Muscle of leg (tissue), 11 donors: Measurements from ENCODE around the gene ABCA1. TPM values are rescaled to one million over a fixed set of nuclear protein-coding genes. Genes with fewer than 3 reads are reported as not detected.
A peak's percentile ranks its signal among the peaks of the same experiment; 100 is the strongest.
"Not testable (repeated sequence)": the region's sequence is repeated elsewhere in the genome, so short reads cannot be mapped to it uniquely, and the experiment has no call there.

ENCODE experiments used
- DNase-seq: peaks from one replicate; pipeline ENCODE4 v3.0.0; 2013
- H3K27ac ChIP-seq: one replicate; pipeline ENCODE4 v1.5.1; 2013; ENCODE audit warnings: mild to moderate bottlenecking, low read length, control low read depth
- H3K27me3 ChIP-seq: one replicate; pipeline ENCODE4 v1.6.1; 2013; ENCODE audit warnings: low read length; ENCODE audit not compliant: control insufficient read depth, insufficient read depth
- H3K36me3 ChIP-seq: one replicate; pipeline ENCODE4 v1.6.1; 2013; ENCODE audit warnings: low read length; ENCODE audit not compliant: control insufficient read depth, insufficient read depth
- H3K4me1 ChIP-seq: one replicate; pipeline ENCODE4 v1.6.1; 2013; ENCODE audit warnings: low read length; ENCODE audit not compliant: control insufficient read depth, insufficient read depth
- H3K4me3 ChIP-seq: one replicate; pipeline ENCODE4 v1.5.1; 2013; ENCODE audit warnings: low read length, control low read depth
- H3K9me3 ChIP-seq: replicated peaks from 2 replicates; pipeline ENCODE4 v1.6.1; 2013; ENCODE audit warnings: low read depth, low read length; ENCODE audit not compliant: control insufficient read depth
- WGBS: methylation state at CpG from one replicate; pipeline ENCODE4 v1.1.5; 2013; ENCODE audit warnings: missing lambda C conversion rate; ENCODE audit not compliant: insufficient coverage; 5-methylcytosine and 5-hydroxymethylcytosine counted together
- polyA plus RNA-seq, 8 donors: library from polyadenylated mRNA; unstranded; fragments of 120-200 nt; gene quantifications; one replicate each; pipeline versions ENCODE4 v1.2.1 to v1.2.3, GENCODE V29; 2013; ENCODE audit warnings: inconsistent platforms in 1 of 8, low replicate concordance in 1 of 8; ENCODE audit not compliant: insufficient read length in 8 of 8, insufficient read depth in 1 of 8
- total RNA-seq: library from RNA; stranded (reverse); fragments of 120-200 nt; gene quantifications from one replicate; pipeline ENCODE4 v1.2.4, GENCODE V29; 2013

ABCA1 gene
- total and polyA plus RNA-seq, 9 donors = 3.4 to 12.1 (median 5.2) TPM

- H3K36me3 ChIP-seq = no peaks in the 10 kb centered on the region
- H3K27me3 ChIP-seq = no peaks in the 10 kb centered on the region
- H3K9me3 ChIP-seq = no peaks in the 10 kb centered on the region
- peak; percentile 55 for DNase-seq
- H3K4me3 ChIP-seq = no peak overlapping the region
- peaks cover 19% of the 10 kb centered on the region for H3K4me1 ChIP-seq
- H3K27ac ChIP-seq = no peak overlapping the region
- 75% methylated on average over 4 of the region's 8 CpGs for WGBS
Observed at GRCh38 chr9:104970271-104970987, 42.5 kb upstream of the ABCA1 start.

GRCh38 chr9:104969116-104969515 lies 41.2 kb upstream of the ABCA1 start:
- 37% methylated on average over 3 of the region's 4 CpGs for WGBS
- Histone ChIP-seq H3K27ac (peak overlapping the region; percentile 92), H3K4me3 (no peak overlapping the region), H3K27me3 (no peaks in the 10 kb centered on the region), H3K36me3 (no peaks in the 10 kb centered on the region), H3K9me3 (no peaks in the 10 kb centered on the region), H3K4me1 (peaks cover 19% of the 10 kb centered on the region)
- DNase-seq = no peak

DNA sequence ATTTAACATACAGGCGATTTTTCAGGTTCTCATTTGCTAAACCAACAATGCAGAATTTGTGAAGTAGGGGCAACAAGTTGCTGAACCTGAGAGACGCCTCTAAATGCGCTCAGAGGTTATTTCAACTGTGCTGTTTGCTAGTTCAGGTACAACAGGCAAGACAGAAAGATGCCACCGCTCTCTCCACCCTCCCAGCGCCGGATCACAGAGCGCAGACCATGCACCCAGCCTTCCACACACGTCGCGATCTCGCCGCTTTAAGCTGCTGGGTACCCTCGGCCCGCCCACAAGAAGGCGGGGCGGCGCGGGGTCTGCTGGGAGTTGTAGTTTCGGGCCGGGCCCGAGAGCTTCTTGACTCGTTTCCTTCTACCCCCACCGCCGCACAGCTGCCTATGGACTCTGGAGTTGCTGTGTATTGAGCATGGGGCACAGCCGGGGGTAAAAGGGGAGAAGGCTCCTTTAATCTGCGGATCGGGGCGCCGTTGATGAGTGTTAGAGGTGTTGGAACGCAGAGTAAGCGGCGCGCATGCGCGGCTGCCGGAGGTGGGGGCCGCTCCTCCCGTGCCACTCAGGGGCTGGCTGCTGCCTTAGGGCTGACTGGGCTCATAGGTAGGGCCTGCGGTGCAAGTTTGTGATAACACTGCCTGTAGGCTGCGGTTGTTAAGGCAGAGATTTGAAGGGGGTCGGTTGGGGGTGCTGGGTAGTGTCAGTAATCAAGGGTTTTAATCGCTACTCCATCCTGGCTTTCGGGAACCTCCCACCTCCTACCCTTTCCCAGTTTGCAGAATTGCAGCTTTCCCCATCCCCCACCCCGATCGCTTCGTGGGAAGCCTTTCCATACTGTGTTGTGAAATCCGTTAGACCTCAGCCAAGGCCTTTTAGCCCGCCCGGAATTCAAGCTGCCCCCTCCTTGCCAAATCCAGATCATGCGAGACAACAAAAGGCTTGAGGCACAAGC lies 40.3 kb upstream of the ABCA1 start:
- WGBS = 1% methylated on average over 26 of the region's 50 CpGs
- Histone ChIP-seq H3K4me1 (peaks cover 19% of the 10 kb centered on the region), H3K27me3 (no peaks in the 10 kb centered on the region), H3K36me3 (no peaks in the 10 kb centered on the region), H3K27ac (peak overlapping the region; percentile 92), H3K4me3 (peak overlapping the region; percentile 97), H3K9me3 (no peaks in the 10 kb centered on the region)
- peak; percentile 93 for DNase-seq

GRCh38 chr9:104963076-104963475 lies 35.1 kb upstream of the ABCA1 start:
- WGBS = 79% methylated on average over 3 of the region's 6 CpGs
- H3K9me3 ChIP-seq = no peaks in the 10 kb centered on the region
- no peaks in the 10 kb centered on the region for H3K36me3 ChIP-seq
- H3K4me1 ChIP-seq = peaks cover 5% of the 10 kb centered on the region
- no peak overlapping the region for H3K27ac ChIP-seq
- DNase-seq = no peak
- H3K4me3 ChIP-seq = no peak overlapping the region
- H3K27me3 ChIP-seq = no peaks in the 10 kb centered on the region

- Histone ChIP-seq H3K4me1 (peaks cover 3% of the 10 kb centered on the region), H3K36me3 (no peaks in the 10 kb centered on the region), H3K4me3 (no peak overlapping the region), H3K9me3 (no peaks in the 10 kb centered on the region), H3K27me3 (no peaks in the 10 kb centered on the region), H3K27ac (no peak overlapping the region)
- no peak for DNase-seq
- WGBS = no CpG with 5 or more reads among the region's 6 CpGs
Observed at GRCh38 chr9:104961701-104962359, 33.9 kb upstream of the ABCA1 start.

GRCh38 chr9:104961238-104961637 lies 33.3 kb upstream of the ABCA1 start:
- Histone ChIP-seq H3K4me3 (no peak overlapping the region), H3K4me1 (peaks cover 3% of the 10 kb centered on the region), H3K27me3 (no peaks in the 10 kb centered on the region), H3K27ac (no peak overlapping the region), H3K36me3 (no peaks in the 10 kb centered on the region), H3K9me3 (no peaks in the 10 kb centered on the region)
- peak; percentile 29 for DNase-seq
- 65% methylated on average over 2 of the region's 5 CpGs for WGBS

DNA sequence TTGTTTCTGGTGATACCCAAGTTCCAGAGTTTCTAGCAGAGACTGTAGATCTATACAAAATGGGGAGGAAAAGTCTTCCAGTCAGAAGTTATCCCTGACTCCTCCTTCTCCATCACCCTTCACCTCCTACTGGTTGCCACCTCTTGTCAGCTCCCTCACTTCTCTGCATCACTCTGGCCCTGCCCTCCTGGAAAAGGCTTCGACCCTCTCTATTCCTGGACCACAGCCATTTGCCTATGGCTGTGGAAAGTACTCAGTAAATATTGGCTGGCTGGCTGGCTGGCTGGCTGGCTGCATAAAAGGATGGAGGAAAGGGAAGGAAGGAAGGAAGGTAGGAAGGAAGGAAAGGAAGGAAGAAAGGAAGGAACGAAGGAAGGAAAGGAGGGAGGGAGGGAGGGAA lies 32.7 kb upstream of the ABCA1 start:
- Histone ChIP-seq H3K27me3 (no peaks in the 10 kb centered on the region), H3K27ac (no peak overlapping the region), H3K36me3 (no peaks in the 10 kb centered on the region), H3K4me3 (no peak overlapping the region), H3K9me3 (no peaks in the 10 kb centered on the region), H3K4me1 (peaks cover 3% of the 10 kb centered on the region)
- WGBS = 73% methylated on average over 1 of the region's 2 CpGs
- DNase-seq = no peak

DNA sequence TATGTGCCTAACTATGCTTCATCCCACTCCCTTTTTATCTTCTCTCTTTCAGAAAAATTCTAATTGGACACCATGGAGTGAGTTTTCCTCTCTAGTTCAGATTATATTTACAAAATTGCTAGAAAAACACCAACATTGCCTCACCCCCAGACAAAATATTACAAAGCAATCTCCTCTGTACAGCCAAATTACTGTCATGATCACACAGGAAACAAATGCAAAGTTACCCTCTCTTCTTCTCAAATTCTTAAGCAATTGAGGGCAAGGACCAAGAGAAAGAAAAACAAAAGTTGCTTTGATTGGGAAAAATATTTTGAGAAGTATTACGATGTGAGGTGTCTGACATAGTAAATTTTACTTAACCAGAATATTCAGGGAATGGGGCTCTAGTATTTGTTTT lies 30.8 kb upstream of the ABCA1 start:
- H3K27ac ChIP-seq = no peak overlapping the region
- no peaks in the 10 kb centered on the region for H3K9me3 ChIP-seq
- no peaks in the 10 kb centered on the region for H3K36me3 ChIP-seq
- no peak overlapping the region for H3K4me3 ChIP-seq
- WGBS = no CpG with 5 or more reads among the region's 1 CpG
- peaks cover 3% of the 10 kb centered on the region for H3K4me1 ChIP-seq
- no peak for DNase-seq
- H3K27me3 ChIP-seq = no peaks in the 10 kb centered on the region

DNA sequence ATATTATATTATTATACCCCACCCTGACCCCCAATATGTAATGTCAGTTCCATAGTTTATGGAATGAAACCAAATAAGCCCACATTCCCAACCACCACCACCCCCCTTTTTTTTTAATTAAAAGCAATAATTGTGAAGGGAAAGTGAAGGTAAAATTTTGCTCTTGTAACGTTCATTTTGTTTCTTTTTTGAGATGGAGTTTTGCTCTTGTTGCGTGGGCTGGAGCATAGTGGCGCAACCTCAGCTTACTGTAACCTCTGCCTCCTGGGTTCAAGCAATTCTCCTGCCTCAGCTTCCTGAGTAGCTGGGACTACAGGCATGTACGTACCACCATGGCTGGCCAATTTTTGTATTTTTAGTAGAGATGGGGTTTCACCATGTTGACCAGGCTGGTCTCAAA lies 30.1 kb upstream of the ABCA1 start:
- H3K36me3 ChIP-seq, H3K27me3 ChIP-seq, H3K4me1 ChIP-seq, H3K27ac ChIP-seq, H3K9me3 ChIP-seq, DNase-seq, H3K4me3 ChIP-seq: not testable (repeated sequence)
- WGBS = 100% methylated on average over 1 of the region's 4 CpGs

GRCh38 chr9:104951487-104951886 lies 23.5 kb upstream of the ABCA1 start:
- H3K27me3 ChIP-seq = no peaks in the 10 kb centered on the region
- no peak for DNase-seq
- WGBS = 90% methylated on average over 1 of the region's 4 CpGs
- no peaks in the 10 kb centered on the region for H3K36me3 ChIP-seq
- H3K9me3 ChIP-seq = no peaks in the 10 kb centered on the region
- H3K4me1 ChIP-seq = no peaks in the 10 kb centered on the region
- H3K4me3 ChIP-seq = no peak overlapping the region
- no peak overlapping the region for H3K27ac ChIP-seq
